Hepatocyte (in vitro differentiated cells): ENCODE data around the gene RPS6KC1. TPM values are rescaled to one million over a fixed set of nuclear protein-coding genes. Genes with fewer than 3 reads are reported as not detected.

Experiments used
- DNase-seq: peaks from one replicate; pipeline ENCODE4 v3.0.0-alpha.2; 2016; ENCODE audit warnings: low spot score
- H2AFZ ChIP-seq: fragments of 200-600 bp; sonication (generic); 2 replicates; pipeline ENCODE4 v1.6.0; 2016; ENCODE audit warnings: antibody characterized with exemption, mild to moderate bottlenecking
- H3K27ac ChIP-seq: fragments of 200-600 bp; sonication (generic); 2 replicates; pipeline ENCODE4 v1.5.1; 2016; ENCODE audit warnings: mild to moderate bottlenecking
- H3K27me3 ChIP-seq: fragments of 200-600 bp; sonication (generic); 2 replicates; pipeline ENCODE4 v1.6.1; 2016
- H3K36me3 ChIP-seq: fragments of 200-600 bp; sonication (generic); replicated peaks from 2 replicates; pipeline ENCODE4 v1.5.1; 2016; ENCODE audit warnings: low read depth; ENCODE audit not compliant: insufficient read depth
- H3K4me1 ChIP-seq: fragments of 200-600 bp; sonication (generic); 2 replicates; pipeline ENCODE4 v1.5.1; 2016; ENCODE audit warnings: mild to moderate bottlenecking, moderate library complexity; ENCODE audit not compliant: insufficient read depth
- H3K4me2 ChIP-seq: fragments of 200-600 bp; sonication (generic); 2 replicates; pipeline ENCODE4 v1.6.0; 2016
- H3K4me3 ChIP-seq: fragments of 200-600 bp; sonication (generic); 2 replicates; pipeline ENCODE4 v1.5.1; 2016; ENCODE audit warnings: mild to moderate bottlenecking
- H3K79me2 ChIP-seq: fragments of 200-600 bp; sonication (generic); 2 replicates; pipeline ENCODE4 v1.6.0; 2017; ENCODE audit warnings: mild to moderate bottlenecking
- H3K9me2 ChIP-seq: fragments of 200-600 bp; sonication (generic); replicated peaks from 2 replicates; pipeline ENCODE4 v1.6.0; 2017; ENCODE audit warnings: mild to moderate bottlenecking; ENCODE audit not compliant: insufficient read depth
- H3K9me3 ChIP-seq: fragments of 200-600 bp; sonication (generic); 2 replicates; pipeline ENCODE4 v1.5.1; 2016; ENCODE audit warnings: low read depth, mild to moderate bottlenecking
- H4K20me1 ChIP-seq: fragments of 200-600 bp; sonication (generic); 2 replicates; pipeline ENCODE4 v1.6.0; 2016; ENCODE audit warnings: mild to moderate bottlenecking; ENCODE audit not compliant: insufficient read depth, poor library complexity, severe bottlenecking
- CTCF ChIP-seq: fragments of 200-600 bp; sonication (generic); IDR thresholded peaks from 2 replicates; pipeline ENCODE4 v1.5.1; 2016; ENCODE audit warnings: antibody characterized with exemption, mild to moderate bottlenecking; ENCODE audit not compliant: poor library complexity
- EZH2 ChIP-seq: fragments of 200-600 bp; sonication (generic); IDR thresholded peaks from 2 replicates; pipeline ENCODE4 v1.6.1; 2016; ENCODE audit warnings: antibody characterized with exemption, mild to moderate bottlenecking, borderline replicate concordance
- EZH2phosphoT487 ChIP-seq: fragments of 200-600 bp; sonication (generic); IDR thresholded peaks from one replicate; pipeline ENCODE4 v1.6.1; 2018; ENCODE audit warnings: antibody characterized with exemption, mild to moderate bottlenecking, low read depth, moderate library complexity; ENCODE audit not compliant: unreplicated experiment, severe bottlenecking
- WGBS: methylation state at CpG from one replicate; pipeline ENCODE4 v1.1.6; 2016; ENCODE audit warnings: low lambda C conversion rate; ENCODE audit errors: missing lambda C conversion rate; 5-methylcytosine and 5-hydroxymethylcytosine counted together
- polyA plus RNA-seq: library from polyadenylated mRNA; unstranded; fragments of >200 nt; fragmentation: Nextera tagmentation; extraction: Ambion mirVana; gene quantifications from 2 replicates; pipeline ENCODE4 v1.2.1, GENCODE V29; 2016
- total RNA-seq: library from RNA; depleted of rRNA; stranded (reverse); fragments of >200 nt; gene quantifications from 2 replicates; pipeline ENCODE4 v1.2.3, GENCODE V29; 2014

The RPS6KC1 gene
- total and polyA plus RNA-seq, 2 experiments from 2014 or later: 10.0 to 26.9 TPM

GRCh38 chr1:213065800-213066199 is 14.8 kb downstream of the RPS6KC1 start:
- peaks cover 79% of the 10 kb centered on the region for H3K79me2 ChIP-seq
- H3K9me3 ChIP-seq: no peaks in the 10 kb centered on the region
- H3K9me2 ChIP-seq: no peaks in the 10 kb centered on the region
- WGBS: 87% methylated on average over 5 of the region's 5 CpGs
- no peak overlapping the region for H3K4me2 ChIP-seq
- TF ChIP-seq CTCF (no peak), EZH2phosphoT487 (no peak), EZH2 (no peak)
- H3K27me3 ChIP-seq: no peaks in the 10 kb centered on the region
- no peaks in the 10 kb centered on the region for H3K36me3 ChIP-seq
- H3K4me3 ChIP-seq: no peak overlapping the region
- no peaks in the 10 kb centered on the region for H3K4me1 ChIP-seq
- no peak for DNase-seq
- H3K27ac ChIP-seq: no peak overlapping the region
- H2AFZ ChIP-seq: no peak overlapping the region
- no peaks in the 10 kb centered on the region for H4K20me1 ChIP-seq

GRCh38 chr1:213066363-213066762 is 15.3 kb downstream of the RPS6KC1 start:
- Histone ChIP-seq H3K36me3 (no peaks in the 10 kb centered on the region), H3K9me3 (no peaks in the 10 kb centered on the region), H3K4me1 (no peaks in the 10 kb centered on the region), H3K27ac (no peak overlapping the region), H2AFZ (no peak overlapping the region), H3K27me3 (no peaks in the 10 kb centered on the region), H4K20me1 (no peaks in the 10 kb centered on the region), H3K79me2 (peaks cover 77% of the 10 kb centered on the region), H3K4me2 (no peak overlapping the region), H3K9me2 (no peaks in the 10 kb centered on the region), H3K4me3 (no peak overlapping the region)
- no peak for DNase-seq
- TF ChIP-seq EZH2phosphoT487: no peak
- TF ChIP-seq EZH2: no peak
- 57% methylated on average over 2 of the region's 2 CpGs for WGBS

DNA sequence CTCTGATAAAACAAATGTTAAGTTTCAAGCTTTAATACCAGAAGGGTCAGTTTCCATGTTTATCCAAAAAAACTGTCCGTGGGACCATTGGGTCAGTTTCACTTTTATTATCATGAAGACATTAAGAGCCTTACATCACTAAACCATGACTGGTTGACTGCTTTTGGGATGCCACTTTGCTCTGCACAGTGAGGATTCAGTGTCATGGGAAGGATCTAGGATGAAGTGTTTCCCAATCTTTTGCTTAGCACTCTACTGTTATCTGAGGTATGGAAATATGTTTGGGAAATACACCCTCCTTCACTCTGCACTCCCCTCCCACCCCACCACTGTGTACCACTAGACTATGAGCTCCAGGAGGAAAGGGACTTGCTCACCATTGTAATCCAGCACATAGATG is 16.3 kb downstream of the RPS6KC1 start:
- Histone ChIP-seq H3K9me3 (no peaks in the 10 kb centered on the region), H3K79me2 (peaks cover 70% of the 10 kb centered on the region), H3K4me1 (no peaks in the 10 kb centered on the region), H3K9me2 (no peaks in the 10 kb centered on the region), H3K36me3 (no peaks in the 10 kb centered on the region), H3K27ac (no peak overlapping the region), H2AFZ (no peak overlapping the region), H3K4me3 (no peak overlapping the region), H4K20me1 (no peaks in the 10 kb centered on the region), H3K4me2 (no peak overlapping the region), H3K27me3 (no peaks in the 10 kb centered on the region)
- no peak for DNase-seq
- 86% methylated on average over 1 of the region's 1 CpG for whole genome bisulfite sequencing
- TF ChIP-seq CTCF (no peak), EZH2phosphoT487 (no peak), EZH2 (no peak)

- Histone ChIP-seq H3K4me3 (no peak overlapping the region), H3K27me3 (no peaks in the 10 kb centered on the region), H4K20me1 (no peaks in the 10 kb centered on the region), H3K79me2 (peaks cover 46% of the 10 kb centered on the region), H2AFZ (no peak overlapping the region), H3K4me1 (no peaks in the 10 kb centered on the region), H3K9me3 (no peaks in the 10 kb centered on the region), H3K36me3 (no peaks in the 10 kb centered on the region), H3K4me2 (no peak overlapping the region), H3K27ac (no peak overlapping the region), H3K9me2 (no peaks in the 10 kb centered on the region)
- 77% methylated on average over 2 of the region's 2 CpGs for WGBS
- peak; percentile 23 for DNase-seq
- TF ChIP-seq CTCF: peak; percentile 33
- TF ChIP-seq EZH2phosphoT487: no peak
These were observed 19.4 kb downstream of the RPS6KC1 start for GRCh38 chr1:213070406-213070805.
